HG03108 (cell line): Measurements from ENCODE around the gene CUX1.
"Not testable (repeated sequence)": the region's sequence is repeated elsewhere in the genome, so short reads cannot be mapped to it uniquely, and the experiment has no call there.

Experiments used
- ATAC-seq: cut with Tn5 transposase; IDR thresholded peaks from one replicate; pipeline ENCODE4 v1.9.1; 2021; ENCODE audit warnings: moderate library complexity; ENCODE audit not compliant: unreplicated experiment

The CUX1 gene

DNA sequence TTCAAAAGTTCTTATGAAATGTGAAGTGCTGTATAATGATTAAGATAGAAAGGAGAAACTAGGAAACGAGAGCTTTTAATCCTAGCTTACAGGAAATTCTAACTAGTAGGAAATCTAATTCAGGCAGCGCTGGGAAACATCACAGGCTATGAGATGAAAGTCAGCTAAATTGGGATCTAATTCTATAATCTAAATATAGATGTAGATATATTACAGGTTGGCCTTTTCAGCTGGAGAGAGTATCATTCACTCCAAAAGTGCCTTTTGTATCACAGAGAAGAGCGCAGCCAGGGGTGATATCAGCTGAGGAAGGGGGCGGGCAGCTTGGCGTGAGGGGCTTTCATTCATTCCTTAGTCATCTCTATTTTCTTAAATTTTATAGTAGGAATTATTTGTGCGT, 157.0 kb downstream of the CUX1 start:
- ATAC-seq = no peak

DNA sequence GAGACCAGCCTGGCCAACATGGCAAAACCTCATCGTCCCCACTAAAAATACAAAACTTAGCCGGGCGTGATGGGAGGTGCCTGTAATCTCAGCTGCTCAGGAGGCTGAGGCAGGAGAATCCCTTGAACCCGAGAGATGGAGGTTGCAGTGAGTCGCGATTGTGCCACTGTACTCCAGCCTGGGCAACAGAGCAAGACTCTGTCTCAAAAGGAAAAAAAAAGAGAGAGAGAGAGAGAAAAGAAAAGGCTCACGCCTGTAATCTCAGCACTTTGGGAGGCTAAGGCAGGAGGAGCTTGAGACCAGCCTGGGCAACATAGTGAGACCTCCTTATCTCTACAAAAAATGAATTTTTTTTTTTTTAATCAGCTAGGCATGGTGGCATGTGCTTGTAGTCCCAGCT, 157.6 kb downstream of the CUX1 start:
- no peak for ATAC-seq

DNA sequence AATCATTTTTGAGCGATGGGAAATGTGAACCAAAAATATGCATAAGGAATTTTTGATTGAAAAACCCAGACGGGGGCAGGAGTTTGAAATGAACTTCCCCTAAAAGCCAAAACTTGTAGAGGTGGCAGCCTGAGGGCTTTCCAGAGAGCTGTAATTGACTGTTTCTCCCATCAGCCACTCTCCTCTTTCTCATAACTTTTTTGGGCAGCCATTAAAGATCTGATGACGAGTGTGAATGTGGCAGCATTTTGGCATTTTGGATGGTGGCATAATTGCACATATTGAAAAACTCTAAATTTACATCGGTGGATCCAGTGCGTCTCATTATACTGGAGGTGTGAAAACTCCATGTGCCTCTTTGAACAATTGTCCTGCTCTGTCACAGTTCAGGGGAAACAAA, 159.0 kb downstream of the CUX1 start:
- no peak for ATAC-seq

DNA sequence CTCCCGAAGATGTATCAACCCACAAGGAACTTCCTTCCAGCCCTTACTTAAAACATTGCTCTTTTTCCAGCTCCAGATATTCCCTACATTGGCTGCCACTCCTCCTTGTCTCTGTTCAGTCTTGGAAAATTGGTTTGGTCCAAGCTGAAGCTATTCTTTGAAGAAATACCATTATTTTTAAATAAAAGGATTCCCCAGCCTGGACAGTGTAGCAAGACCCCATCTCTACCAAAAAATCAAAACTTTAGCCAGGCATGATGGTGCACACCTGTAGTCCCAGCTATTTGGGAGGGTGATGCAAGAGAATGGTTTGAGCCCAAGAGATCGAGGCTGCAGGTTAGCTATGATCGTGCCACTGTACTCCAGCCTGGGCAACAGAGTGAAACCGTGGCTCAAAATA, 159.8 kb downstream of the CUX1 start:
- ATAC-seq = no peak

DNA sequence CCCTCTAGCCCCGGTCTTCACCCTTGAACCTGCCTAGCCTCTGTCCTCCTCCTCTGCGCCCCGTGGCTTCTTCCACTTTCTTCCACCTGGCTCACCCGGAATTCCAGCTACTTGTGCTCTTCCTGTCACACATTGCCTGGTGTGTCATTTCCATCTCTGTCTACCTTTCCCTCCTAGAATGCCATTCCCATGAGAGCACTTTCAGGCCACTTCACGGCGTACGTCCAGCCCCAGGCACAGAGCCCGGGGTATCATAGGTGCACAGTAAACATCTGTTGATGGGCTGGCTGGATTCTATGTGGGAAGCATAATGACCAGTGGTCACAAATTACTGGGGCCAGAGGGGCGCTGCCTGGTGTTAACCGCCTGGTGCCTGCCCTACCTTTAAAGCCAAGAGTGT, 161.3 kb downstream of the CUX1 start:
- no peak for ATAC-seq

DNA sequence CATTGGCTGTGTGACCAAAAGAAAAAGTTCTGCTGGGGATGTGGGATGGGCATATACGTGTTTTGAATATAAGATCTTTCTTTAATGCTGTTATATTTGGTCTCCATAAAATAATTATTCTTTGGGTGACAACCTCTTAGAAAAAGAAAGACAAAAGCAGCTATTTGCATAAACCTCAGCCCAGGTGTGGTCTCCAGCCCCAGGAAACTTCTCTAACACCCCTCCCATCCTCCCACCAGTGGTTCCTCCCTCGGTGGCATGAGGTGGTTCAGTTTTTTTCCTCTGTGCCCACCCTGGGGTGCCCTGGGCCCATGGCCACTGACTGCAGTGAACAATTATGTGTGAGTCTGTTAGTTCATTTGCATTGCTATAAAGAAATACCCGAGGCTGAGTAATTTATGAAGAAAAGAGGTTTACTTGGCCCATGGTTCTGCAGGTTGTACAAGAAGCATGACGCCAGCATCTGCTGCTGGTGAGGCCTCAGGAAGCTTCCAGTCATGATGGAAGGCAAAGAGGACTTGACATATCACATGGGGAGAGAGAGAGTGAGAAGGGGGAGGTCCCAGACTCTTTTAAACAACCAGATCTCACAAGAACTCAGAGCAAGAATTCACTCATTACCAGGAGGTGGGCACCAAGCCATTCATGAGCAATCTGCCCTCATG, 165.9 kb downstream of the CUX1 start:
- no peak for ATAC-seq

DNA sequence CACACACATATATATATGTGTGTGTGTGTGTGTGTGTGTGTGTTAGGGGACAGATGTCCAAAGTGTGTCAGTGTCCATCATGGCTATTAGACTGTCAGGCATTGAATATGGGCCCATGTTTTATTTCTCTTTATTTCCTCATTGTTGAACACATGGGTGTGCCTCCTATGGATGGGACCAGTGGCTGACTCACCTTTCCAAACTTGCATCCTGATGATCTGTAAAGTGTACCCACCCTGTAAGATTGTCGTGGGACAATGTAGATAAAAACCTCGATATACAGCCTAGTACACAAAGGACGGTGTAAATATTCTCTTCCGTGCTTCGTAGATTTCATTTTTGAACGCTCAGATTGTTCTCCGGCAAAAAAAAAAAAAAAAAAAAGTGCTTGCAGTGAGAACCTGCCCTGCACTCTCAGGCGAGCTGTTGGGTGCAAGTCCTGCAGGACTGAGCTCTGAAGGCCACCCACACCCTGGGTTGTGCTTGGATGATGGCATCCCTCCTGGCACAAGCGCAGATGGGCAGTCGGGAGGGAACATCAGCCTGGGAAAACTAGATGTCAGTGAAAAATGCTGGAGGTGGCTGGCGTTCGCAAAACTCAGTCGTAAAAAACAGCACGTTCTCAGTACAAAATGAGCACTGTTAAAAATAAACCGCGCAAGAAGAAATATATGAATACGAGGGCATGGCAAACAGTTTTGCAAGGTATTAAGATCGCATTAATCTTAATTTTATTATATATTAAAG, 166.9 kb downstream of the CUX1 start:
- no peak for ATAC-seq

DNA sequence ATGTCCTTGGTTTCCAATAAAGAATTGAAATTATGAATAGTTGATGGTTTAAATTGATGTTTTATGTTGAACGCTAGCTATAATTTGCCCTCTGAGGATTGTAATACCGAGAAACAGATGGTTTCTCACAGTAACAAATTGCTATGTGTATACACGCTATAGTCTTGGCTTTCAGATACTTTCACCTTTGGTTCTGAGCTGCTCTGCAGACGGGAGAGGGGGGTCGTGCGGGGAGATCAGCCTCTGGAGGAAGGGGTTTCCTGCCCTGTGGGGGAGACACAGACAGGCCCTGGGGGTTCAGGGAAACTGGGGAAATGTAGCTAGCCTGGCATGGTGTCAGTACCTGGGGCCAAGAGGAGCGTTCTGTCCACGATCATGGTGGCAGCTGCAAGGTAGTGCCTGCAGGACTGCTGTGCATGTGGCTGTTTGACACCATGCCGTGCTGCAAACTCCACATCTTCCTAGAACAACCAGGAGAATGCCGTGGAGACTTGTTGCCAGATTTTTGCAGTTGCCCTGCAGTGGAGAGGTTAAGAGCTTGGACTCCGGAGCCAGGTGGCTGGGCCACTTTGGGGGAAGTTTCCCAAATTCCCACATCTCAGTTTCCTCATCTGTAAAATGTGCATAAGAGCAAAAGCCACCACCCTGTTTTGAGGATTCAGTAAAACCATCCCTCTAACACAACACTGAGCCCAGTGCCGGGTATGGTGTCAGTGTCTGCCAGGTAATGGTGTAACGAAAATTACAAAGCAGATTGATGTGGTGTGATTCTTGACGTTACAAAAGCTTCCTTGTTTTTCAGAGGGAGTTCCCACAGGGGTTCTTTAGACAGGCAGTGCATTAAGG, 167.9 kb downstream of the CUX1 start:
- ATAC-seq = no peak

DNA sequence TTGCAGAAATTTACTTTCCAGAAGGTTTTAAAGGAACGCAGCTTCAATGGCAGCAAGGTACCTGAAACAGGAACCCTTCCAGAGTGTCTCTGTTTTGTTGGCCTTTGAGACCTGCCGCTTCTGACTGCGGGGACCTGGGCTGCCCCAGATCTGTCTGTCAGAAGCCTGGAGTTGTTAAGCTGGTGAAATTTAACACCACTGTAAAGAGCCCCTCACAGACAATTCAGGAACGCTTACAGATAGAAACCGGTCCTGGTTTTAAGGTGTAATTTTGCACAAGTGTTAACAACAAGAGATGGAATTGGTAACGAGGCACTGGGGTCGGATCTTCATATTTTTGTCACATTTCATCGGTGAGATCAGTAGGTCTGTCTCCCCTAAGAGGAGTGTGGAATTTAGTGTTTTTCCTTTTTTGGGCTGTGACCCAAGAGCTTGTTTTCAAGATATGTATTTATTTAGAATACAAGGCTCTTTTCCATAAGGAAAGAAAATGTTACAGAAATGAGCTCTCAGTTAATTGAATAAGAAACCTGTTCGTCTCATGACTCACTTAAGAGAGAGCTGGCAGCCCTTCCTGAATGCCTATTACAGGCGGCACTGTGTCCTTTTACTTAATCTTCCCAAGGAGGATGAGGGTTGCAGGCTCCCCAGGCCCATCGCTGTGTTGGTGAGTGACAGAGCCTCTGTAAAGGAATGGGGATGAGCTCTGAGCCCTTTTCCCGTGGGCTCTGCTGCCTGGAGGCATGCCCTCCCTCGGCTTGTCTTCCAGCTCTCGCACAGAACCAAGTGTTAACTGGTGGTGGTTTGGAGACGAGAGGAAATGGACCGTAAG, 168.7 kb downstream of the CUX1 start:
- ATAC-seq = no peak

DNA sequence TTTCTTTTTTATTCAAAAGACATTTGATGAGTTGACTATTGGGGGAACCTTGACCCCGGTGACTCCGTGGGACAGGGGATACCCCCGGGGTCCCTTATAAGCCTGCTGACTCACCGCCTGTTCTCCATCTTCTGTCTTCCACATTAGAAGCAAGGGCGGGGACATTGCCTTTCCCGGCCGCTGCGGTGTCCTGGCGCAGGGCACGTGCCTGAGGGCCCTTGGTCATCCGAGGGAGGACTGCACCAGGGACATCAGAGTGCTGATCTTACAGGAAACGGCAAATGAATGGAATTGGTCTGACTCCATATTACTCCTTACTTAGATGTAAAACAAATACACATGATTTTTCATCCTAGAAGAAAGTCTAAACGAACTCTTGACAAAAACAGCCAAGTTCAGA, 170.1 kb downstream of the CUX1 start:
- ATAC-seq = no peak

DNA sequence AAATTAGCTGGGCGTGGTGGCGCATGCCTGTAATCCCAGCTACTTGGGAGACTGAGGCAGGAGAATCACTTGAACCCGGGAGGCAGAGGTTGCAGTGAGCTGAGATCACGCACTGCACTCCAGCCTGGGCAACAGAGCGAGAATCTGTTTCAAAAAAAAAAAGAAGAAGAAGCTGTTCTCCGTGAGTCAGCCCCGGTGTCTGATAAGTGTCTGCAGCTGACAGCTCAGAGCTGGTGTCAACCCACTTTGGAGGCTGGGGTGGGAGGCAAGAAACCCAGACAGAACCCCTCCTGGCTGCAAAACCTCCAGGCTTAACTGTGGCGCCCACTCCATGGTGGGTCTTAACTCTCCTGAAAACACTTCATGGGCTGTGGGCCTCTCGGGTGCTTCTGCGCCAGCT, 170.6 kb downstream of the CUX1 start:
- ATAC-seq = not testable (repeated sequence)

DNA sequence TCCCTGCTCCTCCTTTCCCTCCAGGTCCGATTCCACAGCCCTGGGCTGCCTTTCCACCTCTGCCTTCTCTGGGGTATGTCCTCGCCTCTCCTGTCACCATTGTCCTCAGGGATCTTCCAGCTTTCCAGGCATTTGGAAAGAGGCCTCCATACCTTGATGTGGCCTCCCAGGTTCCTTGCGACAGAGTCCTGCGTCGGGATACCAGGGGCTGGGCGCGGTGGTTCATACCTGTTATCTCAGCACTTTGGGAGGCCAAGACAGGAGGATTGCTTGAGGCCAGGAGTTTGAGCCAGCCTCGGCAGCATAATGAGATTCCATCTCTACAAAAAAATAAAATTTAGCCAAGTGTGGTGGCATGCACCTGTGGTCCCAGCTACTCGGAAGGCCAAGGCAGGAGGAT, 171.1 kb downstream of the CUX1 start:
- ATAC-seq = no peak

DNA sequence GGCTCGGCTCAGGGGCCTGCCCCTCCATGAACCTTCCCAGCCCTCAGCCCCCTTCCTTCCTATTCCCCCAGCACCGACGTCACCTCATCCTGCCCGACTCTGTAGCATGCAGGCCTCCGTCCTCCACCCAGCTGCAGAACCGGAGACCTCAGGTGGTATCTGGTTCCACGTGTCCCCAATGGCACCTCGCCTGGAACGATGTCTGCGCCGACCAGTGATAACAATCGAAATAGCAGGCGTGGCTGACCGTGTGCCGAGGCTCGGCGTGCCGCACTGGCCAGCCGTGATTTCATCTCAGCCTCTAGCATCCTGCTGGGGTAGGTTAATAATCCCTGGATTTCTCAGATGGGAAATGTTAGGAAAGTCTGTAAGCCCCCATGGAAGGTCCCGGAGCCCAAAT, 171.7 kb downstream of the CUX1 start:
- ATAC-seq = no peak

DNA sequence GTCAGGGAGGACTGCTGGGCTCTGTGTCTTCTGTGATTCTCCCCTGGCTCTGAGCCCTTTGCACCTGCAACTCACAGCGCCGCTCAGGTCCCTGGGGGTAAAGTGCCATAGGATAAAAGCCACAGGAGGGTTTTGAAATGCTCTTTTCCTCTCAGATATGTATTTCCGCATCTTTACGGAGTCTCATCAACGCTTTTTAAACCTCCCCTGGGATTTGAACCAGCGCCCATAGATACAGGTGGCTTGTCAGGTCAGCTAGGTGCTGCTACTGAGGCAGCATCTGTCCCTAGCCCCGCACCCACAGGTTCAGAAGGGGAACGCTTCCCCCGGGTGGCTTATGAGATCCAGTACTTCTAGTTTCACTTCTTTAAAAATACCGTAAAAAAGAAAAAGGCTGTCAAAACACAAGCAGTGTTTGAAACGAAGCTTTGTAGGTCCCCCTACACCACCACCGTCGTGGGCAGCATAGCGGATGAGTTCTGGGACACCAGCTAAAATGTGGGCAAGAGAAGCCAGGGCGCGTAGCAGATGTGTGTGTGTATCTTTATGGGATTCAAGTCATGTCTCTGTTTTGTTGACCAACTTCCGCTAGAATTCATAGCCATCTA, 173.5 kb downstream of the CUX1 start:
- ATAC-seq = peak; percentile 72

DNA sequence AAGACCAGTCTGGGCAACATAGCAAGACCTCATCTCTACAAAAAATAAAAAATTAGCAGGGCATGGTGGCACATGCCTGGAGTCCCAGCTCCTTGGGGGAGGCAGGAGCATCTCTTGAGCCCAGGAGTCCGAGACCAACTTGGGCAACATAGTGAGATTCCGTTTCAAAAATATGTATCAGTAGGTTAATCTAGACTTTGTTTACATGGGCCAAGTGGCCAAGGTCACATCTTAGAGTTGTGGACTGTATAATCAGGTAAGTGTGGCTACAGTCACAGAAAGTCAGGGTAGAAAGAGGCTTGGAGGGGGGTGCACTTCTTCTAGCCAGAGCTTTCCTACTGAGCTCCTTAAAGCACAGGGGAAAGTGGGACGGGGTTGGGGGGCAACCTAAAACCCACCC, 174.4 kb downstream of the CUX1 start:
- ATAC-seq = no peak

DNA sequence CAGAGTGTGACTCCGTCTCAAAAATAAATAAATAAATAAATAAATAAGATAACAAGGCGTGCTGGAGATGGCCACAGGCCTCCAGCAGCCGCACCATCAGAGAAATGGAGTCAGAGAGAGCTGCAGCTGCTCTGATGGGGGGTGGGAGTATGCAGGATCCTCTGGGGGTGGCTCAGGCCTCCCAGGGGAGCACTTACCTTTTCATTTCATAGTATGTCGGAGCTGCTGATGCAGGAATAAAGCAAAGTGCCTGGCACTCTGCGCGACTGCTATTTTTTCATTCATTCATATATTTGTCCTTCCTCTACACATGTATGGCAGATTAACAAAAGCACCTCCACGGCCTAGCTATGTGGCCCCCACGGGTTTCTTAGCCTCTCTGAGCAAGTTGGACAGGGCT, 175.9 kb downstream of the CUX1 start:
- no peak for ATAC-seq

DNA sequence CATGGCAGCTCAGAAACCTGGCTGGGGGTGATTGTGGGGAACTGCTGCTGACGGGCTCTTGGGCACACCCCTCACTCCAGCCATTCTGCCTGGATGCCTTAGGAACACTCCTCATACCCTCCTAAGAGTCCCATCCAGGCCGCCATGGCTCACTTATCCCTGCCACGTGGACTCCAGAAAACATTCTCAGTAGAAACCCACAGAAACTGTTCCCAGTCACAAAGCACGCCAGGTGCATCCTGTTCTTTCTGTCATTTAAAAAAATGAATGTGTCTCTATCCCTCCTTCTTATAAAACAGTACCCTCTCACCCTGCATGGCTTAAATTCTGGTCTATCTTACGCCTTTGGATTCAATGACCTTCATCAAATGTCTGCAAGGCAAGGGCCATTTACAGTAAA, 177.7 kb downstream of the CUX1 start:
- ATAC-seq = no peak

DNA sequence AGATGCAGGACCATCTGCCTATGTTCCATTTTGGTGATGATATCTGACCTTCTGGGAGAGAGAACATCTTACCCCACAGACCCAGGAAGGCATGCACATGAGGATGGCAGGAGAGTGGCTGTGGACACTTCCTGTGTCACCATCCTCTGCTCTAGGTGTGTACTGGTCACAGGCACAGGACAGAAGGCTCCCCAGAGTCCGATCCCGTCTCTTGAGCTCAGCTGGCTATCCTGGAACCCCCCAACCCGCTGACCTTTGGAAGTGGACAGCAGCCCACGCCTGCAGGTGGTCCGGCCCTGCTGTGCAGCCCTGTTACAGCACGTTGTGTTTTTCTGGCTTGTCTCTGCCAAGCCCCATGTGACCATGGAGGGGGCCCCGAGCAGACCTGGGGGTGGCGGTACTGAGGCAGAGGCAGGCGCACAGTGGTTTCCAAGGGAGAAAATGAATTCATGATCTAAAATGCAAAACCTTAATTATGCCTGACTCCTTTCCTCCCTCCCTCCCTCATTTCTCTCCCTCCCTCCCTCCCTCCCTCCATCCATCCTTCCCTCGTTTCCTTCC, 178.8 kb downstream of the CUX1 start:
- ATAC-seq = no peak

DNA sequence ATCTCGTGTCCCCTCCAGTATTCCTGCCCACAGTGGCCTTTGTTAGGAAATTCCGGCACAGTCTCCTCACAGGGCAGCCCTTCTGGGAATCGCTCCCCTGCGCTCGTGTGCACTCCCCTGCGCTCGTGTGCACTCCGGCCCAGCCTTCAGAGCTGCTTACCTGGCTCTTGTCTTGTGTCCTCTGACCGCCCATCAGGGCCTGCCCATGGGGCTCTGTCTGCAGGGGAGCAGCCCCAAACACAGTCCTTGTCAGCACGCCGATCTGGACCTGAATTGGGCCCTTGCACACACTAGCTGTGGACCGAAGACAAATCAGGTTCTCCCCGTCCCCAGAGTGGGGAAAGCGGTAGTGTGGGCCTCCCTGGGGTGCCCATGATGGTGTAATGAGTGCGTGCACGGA, 179.4 kb downstream of the CUX1 start:
- ATAC-seq = no peak
